PC-9 (cell line): ENCODE data around the gene TRAPPC6A.

Experiments
- EZH2 ChIP-seq: fragments of 200-600 bp; sonication (generic); IDR thresholded peaks from 2 replicates; pipeline ENCODE4 v1.8.0; 2017; ENCODE audit warnings: antibody characterized with exemption, low read depth
- TF ChIP-seq, protein P1 (sequence below): fragments of 200-600 bp; sonication (generic); conservative IDR thresholded peaks from 2 replicates; pipeline ENCODE4 v1.6.1; 2017; ENCODE audit warnings: mixed run types, antibody characterized with exemption, mild to moderate bottlenecking, moderate library complexity

DNA sequence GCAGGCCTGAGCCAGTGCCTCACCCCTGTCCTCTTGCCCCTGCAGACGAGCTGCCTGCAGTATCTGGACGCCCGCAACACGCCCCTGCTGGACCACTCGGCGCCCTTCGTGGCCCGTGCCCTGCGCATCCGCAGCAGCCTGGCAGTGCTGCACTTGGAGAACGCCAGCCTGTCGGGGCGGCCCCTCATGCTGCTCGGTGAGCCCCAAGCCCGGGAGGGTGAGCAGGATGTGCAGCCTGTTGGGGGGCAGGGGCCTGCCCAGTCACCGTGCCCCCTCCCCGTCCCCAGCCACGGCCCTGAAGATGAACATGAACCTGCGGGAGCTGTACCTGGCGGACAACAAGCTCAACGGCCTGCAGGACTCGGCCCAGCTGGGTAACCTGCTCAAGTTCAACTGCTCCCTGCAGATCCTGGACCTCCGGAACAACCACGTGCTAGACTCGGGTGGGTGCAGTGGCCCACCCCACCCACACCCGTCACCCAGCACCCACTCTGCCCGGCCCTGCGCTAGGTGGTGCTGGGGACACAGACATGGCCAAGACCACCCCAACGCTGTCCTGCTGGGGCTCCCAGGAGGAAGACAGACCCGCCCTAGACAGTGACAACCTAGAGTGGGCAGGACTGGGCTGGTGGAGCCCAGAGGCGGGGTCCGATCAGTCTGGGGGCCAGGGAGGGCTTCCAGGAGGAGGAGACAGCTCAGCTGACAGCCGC is 35.9 kb downstream of the TRAPPC6A start:
- TF ChIP-seq, protein P1, sequence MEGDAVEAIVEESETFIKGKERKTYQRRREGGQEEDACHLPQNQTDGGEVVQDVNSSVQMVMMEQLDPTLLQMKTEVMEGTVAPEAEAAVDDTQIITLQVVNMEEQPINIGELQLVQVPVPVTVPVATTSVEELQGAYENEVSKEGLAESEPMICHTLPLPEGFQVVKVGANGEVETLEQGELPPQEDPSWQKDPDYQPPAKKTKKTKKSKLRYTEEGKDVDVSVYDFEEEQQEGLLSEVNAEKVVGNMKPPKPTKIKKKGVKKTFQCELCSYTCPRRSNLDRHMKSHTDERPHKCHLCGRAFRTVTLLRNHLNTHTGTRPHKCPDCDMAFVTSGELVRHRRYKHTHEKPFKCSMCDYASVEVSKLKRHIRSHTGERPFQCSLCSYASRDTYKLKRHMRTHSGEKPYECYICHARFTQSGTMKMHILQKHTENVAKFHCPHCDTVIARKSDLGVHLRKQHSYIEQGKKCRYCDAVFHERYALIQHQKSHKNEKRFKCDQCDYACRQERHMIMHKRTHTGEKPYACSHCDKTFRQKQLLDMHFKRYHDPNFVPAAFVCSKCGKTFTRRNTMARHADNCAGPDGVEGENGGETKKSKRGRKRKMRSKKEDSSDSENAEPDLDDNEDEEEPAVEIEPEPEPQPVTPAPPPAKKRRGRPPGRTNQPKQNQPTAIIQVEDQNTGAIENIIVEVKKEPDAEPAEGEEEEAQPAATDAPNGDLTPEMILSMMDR, result no peak
- TF ChIP-seq EZH2, result no peak
